GM18508 (cell line): ENCODE results near the gene GDPD5.

Experiments
- ATAC-seq: cut with Tn5 transposase; IDR thresholded peaks from one replicate; pipeline ENCODE4 v1.9.1; 2021; ENCODE audit warnings: moderate number of reproducible peaks; ENCODE audit not compliant: insufficient read depth, unreplicated experiment

The GDPD5 gene

DNA sequence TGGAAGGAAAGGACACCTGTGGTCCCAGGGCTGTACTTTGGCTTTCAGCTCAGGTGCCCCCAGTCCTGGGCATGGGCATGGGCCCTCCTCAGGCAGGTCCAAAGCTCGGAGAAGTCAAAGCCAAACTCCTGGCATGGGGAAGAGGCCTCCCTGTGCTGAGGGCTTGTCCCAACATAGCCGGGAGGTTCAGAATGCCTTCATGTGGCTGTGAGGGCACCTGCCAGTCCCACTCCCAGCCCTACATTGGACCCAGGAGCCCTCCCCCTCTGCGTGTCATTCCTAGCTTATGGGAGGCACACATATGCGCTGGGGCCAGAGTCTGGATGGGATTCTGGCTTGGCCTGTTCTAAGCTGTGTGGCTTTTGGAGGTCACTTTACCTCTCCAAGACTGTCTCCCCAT, 91.7 kb downstream of the GDPD5 start:
- ATAC-seq: no peak

DNA sequence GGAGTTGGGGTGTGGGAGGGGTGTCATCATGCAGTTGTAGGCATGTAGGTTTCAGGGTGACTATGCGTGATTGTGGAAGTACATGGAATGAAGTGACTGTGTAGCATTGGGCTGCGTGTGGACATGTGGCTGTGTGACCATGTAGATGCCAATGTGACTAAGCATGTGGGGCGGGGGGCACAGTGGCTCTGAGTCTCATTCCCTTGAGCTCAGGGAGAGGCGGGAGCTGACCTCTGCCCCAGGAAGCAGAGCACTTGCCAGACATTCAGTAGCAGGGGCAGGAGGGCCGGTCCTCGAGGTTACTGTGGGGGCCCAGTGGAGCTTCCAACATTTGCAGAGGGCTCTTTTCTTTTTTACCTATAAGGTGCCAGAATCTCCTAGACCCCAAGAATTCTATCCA, 92.3 kb downstream of the GDPD5 start:
- ATAC-seq: no peak

DNA sequence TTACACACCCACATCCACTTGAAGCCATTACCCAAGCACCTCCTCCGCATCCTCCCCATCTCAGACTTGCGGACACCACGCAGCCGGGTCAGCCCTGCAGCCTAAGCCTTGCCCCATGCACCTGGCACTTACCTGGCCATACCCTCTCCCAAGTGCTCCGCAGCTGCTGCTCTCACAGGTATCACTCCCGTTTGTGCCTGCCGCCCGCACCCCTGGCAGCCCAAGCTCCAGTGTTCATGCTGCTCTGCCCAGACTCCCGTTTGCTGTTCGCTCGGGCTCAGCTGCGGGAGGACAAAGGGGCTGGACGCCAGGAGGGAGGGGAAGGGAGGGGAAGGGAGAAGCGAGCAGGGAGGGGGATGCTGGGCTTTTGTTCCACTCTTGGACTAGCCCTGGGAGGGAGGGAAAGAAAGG, 92.8 kb downstream of the GDPD5 start, which contains the start of gene KLHL35:
TSS of gene KLHL35 (minus strand) at position 293 of the 411 bp plus-strand sequence. CDS start 2,574 bp downstream, outside the sequence.
- ATAC-seq: no peak

DNA sequence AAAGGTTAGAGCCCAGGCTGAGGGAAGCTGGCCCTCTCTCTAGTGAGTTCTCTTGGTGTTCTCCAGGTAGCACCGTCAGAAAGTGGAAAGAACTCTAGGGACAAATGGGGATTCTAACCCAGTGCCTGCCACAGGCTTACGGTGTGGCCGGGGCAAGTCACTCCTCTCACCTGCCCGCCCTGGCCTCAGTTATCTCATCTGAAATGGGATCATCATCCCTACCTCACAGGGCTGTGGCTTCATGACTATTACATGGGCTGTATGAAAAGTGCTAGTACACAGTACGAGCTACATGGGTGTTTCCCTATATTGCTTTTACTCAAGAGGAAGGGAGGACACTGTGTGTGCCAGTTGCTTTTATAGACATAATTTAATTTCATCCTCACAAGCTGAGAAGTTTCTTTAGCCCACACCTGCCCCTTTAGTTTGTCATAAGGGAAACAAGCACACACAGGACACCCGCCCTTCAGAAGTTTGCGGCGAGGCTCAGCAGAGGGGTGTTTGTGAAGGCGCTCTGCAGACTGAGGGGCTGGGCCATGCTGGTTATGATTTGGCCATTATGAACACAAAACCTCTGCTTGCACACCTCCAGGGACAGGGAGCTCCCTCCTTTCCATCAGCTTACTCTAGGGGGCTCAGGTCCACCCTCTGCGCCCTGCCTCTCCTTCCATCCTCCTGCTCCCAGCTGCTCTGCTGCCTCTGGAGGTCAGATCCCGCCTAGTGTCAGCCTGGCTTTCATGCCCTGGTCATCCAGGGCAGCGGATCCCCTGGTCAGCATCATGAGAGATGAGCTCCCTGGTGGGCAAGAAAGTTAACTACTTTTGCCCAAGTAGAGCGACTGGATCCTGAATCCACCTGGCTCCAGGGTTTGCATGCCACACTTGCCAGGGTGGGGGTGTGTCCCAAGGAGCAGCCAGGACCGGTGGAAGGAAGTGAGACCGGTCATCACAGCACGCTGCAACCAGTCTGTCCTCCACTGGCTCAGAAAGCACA, 93.9 kb downstream of the GDPD5 start:
- no peak for ATAC-seq

DNA sequence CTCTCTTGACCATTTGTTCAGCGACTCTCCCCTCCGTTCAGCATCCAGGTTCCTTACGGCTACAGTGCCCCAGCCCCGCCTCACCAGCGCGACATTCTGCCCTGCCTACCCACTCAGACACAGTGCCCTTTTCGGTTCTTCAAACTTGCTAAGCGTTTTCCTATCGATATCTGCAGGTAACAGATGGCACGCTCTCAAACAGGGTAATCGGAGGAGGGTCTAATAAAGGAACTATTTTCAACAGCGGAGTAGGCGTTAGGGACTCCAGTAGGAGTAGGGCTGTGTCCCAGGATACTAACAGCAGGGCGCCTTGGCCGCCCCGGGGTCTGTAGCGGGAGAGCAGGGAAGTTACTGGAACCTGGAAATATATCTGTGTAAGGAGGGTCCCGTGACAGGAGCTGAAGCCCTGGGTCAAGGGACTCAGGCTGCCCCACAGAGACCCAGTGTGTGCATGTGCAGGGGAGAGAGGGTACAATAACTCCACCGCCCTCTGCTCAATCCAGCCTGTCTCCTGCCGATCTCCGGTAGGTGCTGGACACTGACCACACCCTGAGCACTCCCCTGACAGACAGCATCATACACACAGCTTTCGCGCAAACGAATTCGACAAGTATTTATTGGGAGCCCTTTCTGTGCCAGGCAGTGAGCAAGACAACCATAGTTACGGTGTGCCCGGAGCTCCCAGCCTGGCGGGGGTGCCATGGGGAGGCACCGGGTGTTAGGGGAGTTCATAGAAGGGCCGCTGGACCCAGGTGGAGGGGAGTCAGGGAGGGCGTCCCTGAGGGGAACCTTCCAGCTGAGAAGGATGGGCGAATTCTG, 94.8 kb downstream of the GDPD5 start:
- no peak for ATAC-seq

DNA sequence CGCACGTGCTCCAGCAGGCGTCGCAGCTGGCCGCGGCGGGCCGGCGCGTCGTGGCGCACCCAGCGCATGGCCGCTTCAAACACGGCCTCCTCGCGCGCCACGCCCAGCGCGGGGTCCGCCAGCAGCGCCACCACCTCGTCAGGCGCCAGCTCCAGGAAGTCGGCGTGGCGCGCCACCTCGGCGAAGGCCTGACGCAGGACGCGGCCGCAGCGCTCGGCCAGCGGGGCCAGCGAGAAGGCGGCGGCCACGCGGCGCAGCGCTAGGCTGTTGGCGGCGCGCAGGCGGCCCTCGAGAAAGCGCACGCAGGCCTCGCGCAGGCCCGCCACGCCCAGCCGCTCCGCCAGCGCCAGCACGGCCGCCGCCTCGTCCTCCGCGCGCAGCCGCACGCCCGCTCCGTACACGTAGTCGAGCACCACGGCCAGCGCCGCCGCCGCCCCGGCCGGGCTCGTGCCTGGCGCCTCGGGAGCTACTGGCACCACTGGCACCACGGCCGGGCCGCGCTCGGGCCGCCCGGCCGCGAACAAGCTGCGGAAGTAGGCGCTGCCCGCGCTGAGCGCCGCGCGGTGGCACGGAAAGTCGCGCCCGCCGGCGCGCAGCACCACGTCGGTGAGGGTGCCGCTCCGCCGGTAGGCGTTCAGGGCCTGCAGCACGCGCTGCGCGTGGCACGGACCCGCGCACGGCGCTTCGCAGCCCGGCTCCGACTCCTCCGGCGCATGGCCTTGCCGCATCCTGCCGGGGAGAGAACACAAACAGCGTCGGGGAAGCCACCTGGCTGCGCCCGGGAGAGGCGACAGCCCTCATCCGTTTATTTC, 95.6 kb downstream of the GDPD5 start:
- no peak for ATAC-seq

DNA sequence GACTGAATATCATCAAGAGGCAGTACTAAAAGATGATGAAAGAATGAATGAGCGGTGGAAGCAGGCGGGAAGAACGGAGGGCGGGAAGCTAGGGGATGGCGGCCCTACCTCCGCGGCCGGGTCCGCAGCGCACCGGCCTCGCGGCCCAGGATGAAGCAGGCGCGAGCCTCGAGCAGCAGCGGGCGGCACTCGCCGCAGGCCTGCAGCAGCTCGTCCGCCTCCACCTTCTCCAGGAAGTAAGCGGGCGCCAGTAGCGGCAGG, 96.2 kb downstream of the GDPD5 start:
- no peak for ATAC-seq

DNA sequence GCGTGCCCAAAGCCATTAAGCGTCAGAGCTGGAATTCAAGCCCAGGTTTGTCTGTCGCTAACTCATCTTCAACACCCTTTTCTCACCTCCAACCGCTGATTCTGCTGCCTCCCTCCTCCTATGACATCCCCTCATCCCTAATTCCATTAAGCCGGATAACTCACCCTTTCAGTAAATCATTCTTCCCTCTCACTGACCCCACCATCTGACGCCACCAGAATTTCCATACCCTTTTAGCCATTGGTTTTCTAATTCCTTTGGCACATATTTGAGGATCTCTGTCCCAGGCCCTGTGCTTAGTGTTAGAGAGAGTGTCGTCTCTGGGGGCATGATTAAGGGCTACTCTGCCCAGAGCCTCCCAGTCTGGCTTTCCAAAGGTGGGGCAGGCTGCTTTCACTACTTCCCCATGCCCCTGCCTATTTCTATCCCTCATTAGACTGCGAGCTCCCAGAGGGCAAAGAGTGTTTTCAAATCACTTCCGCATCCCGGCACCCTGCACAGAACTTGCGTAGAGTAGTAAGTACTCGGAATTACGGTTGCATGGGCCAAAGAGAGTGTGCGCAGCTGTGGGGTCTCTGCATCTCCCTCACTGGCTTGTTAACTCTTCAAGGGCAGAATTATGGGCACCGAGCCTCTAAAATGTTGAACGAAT, 96.6 kb downstream of the GDPD5 start:
- no peak for ATAC-seq

DNA sequence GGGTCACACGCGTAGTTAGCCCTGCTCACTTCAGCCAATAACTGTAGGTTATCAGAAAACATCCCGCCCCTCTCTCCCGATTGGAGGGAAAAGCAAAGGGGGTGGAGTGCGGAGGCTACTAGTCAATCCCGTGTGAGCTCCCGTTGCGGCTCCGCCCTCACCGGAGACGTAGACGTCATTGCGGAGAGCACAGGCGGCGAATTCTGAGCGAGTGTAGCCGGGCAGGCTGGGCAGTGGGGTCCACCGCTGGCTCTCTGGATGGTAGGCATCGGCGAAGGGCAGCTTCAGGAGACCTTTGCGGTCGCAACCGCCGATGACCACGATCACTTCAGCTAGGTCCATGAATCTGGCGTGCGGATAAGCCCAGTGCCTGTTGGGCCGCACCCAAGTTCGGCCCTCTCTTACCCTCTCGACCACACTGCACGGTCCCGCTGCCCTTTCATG, 97.4 kb downstream of the GDPD5 start:
- ATAC-seq: no peak

DNA sequence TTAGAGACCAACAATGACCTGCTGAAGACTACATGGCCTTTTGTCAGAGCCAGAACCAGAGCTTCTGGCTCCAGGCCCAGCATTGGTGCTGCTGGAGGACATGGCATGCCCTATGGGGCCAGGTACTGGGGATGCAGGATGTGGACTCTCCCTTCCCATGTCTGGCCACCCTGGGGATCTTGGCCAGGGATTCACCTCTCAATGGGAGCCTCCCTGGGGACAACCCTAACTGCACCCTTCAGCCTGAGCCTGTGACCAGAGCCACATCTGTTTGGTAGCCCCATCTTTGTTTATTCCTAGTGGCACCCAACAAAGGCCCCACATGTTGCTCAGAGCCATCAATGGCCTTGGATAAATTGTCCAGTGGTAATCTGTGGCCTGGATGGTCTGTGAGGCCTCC, 98.6 kb downstream of the GDPD5 start:
- ATAC-seq: no peak

DNA sequence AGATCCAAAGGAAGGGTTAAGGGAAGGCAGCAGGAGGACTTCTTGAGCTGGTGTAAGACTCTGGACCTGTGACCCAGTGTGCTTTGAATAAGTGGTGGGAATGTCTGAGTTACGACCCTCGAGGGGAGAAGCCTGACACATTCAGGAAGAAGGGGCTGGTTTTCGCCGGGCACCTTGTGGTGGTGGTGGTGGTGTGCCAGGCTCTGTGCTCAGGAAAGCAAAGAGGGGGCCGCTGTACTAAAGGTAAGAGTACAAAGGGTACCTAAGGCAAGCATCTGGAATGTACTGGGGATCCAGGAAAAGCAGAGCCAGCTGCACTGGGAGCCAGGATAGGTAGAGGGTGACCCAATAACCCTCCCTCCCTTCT, 99.0 kb downstream of the GDPD5 start:
- no peak for ATAC-seq

DNA sequence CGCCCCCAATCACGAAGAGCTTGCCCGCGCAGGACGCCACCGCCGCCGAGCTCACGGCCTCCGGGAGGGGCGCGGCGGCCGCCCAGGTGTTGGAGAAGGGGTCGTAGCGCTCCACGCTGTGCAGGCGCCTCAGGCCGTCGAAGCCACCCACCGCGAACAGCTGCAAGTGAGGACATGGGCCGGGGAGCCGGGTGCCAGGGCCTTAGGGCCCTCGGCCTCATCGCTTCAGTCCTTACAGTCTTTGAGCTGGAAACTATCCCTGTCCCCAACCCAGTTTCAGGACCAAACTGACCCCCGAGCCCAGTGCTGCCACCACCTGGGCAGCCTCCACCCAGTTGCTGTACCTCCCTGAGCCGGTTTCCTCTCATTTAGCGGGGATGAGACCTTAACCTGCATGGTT, 100.3 kb downstream of the GDPD5 start:
- ATAC-seq: no peak

DNA sequence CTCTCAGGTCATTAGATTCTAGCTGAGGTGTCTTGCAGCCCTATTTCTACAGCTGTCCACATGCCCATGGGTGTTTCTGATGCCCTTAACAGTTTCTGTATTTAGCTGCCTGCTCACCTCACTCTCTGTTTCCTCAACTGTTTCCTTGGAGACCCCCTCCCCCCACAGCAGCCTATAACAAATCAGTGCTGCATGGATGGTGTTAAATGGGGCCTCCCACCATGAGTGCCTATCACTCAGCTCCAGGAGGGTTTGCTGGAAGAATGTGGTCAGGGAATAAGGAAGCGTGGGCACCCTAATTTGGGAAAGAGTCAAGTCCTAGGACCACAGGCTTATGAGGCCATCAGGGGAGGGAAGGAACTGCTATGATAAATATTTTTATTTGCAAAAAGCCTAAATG, 101.3 kb downstream of the GDPD5 start:
- no peak for ATAC-seq

DNA sequence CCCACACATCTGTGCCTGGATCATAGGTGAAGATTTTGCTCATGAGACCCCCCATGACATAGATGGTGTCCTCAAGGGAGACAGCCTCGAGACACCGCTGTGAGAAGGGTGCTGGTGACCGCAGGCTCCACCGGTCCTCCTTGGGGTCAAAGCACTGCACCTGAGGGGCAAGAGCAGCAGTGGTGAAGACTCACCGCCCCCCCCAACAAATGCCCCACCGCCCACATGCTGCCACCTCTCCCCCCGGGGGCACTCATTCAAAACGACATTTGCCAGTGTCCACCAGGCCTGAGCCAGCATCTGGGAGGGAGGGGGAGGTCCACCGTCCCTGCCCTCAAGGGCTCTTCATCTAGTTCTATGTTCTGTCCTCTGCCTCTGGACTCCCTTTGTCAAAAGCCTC, 102.0 kb downstream of the GDPD5 start:
- no peak for ATAC-seq

DNA sequence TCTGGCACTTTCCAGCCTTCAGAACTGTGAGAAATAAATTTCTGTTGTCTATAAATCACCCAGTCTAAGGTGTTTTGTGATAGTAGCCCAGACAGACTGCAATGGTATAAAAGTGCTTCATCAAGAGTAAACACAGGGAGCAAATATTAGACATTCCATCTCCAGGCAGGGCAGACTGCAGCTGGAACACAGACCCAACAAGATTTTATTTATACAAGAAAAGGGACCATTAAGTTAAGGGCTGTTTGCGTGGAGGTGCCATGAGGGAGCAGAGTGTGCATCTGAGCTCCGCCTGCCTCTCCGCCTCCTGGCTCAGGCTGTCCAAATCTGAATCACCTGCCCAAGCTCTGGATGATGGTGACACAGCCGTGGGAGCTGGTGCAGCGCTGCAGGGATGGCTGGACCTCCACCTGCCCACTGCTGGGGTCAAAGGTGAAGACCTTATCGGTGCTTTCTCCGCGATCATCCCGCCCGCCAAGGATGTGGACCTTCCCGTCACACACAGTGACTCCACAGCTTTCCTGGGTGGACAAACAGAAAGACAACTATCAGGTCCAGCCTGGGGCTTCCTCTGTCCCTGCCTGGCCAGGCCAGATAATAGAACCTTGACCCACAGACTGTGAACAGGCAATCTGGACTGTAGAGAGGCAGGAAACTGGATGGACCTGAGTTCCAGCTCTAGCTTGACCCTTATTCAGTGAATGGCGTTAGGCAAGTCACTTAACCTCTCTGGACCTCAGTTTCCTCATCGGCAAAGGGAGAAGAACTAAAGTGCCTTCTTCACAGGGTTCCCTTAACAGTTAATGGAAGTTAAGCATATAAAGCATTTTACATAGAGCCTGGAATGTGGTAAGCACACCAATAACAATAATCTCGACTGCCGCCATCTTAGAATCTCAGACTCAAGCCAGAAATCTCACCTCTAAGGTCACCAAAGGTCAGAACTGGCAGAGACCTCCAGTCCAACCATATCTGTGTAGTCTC, 103.2 kb downstream of the GDPD5 start:
- no peak for ATAC-seq

DNA sequence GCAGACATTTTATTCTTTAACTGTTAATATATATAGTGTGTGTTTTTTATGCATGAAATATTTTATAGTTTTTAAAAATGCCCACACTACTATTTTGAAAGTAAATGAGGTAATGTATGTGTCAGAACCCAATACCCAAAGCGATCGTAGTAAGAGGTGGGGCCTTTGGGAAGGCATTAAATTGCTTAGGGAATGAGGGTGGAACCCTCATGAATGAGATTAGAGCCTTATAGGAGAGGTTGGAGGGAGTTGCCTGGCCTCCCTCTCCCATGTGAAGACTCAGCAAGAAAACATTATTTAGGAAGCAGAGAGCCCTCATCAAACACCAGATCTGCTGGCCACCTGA, 103.9 kb downstream of the GDPD5 start:
- no peak for ATAC-seq

DNA sequence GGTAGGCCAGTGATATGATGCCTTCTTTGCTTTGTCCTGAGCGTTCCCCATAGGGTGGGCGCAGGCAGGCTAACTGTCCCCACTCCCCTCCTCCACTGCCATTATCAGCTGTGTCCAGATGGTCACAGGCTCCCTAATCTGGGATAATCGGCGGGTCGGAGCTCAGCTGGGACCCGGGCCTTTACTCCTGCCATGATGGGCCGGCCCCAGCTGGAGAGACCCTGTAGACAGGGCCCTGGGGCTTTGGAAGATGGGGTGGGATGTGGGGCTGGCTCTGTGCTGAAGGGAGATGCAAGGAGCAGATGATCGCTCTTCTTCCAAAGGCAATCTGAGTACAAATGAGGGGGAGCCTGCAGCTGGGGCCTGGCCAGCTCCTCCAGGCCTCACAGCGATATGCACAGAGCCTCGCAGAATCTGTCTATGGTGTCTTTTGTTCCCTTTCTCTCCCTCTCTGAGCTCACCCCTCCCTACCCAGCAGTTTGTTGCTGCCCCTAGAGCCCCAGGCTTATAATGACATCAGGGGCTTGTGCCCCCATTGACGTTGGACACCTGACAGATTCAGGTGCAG, 104.6 kb downstream of the GDPD5 start:
- no peak for ATAC-seq

DNA sequence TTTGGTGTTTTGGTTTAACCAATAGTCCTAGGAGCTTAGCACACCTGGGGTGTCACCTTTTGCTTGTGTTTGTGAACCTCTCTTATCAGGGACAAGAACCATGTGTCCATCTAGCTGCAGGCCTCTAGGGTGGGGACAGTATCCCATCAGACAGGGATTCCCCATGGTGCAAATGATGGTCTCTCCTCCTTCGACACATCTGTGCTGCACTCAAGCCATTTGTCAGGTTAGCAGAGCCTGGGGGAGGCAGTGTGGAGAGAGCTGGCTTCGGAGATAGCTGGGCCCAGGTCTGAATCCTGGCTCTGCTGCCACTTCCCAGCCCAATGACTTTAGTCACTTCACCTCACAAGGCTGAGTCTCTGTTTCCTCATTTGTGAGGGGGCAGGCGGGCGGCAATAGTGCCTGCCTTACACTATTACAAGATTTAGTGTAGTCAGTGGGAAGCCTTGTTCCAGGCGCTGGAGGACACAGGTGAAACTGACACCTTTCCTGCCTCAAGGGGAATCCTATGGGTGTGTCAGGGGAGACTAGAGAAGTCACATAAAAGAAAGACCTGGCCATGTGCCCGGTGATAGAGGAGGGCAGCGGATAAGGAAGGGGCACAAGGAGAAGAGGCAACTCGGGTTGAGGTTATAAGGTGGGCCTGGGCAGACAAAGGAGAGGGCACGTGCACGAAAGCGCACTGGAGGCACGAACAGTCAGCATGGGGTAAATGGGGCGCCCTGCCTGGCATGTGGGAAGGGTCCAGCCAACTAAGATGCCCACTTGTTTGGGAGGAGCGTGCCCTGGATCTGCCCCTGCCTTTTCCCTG, 105.3 kb downstream of the GDPD5 start:
- ATAC-seq: no peak
